Measurements from ENCODE around the gene MMP21.

Gene MMP21
- 0 to 0.20 (median 0.10) reads per million in 18 experiments for total RNA-seq

GRCh38 chr10:125775491-125776106, at the start of gene MMP21:
MMP21 (minus strand) TSS chr10:125775821; CDS start chr10:125775821, 0 bp downstream.
- no peak for DNase-seq

- DNase-seq: no peak
Observed at GRCh38 chr10:125824736-125825135, 49.1 kb upstream of the MMP21 start.

- DNase-seq: no peak
Observed at GRCh38 chr10:125823663-125824251, 48.1 kb upstream of the MMP21 start.

- DNase-seq: peak; percentile 88 to 94
Observed at GRCh38 chr10:125822878-125823662, 47.4 kb upstream of the MMP21 start, which contains the start of the genes BCCIP and UROS. BCCIP (plus strand) TSS chr10:125823546; CDS start chr10:125823558, 12 bp downstream. UROS (minus strand) TSS chr10:125823258; CDS start chr10:125816499, 6,759 bp downstream.

GRCh38 chr10:125820701-125821100, 45.1 kb upstream of the MMP21 start:
- DNase-seq: peak in 1 of 2 donors; percentile 15

GRCh38 chr10:125817337-125817946, 41.8 kb upstream of the MMP21 start:
- no peak for DNase-seq

- no peak for DNase-seq
Observed at GRCh38 chr10:125816548-125816947, 40.9 kb upstream of the MMP21 start.

- DNase-seq: no peak
Observed at GRCh38 chr10:125815764-125816163, 40.1 kb upstream of the MMP21 start.

- no peak for DNase-seq
Observed at GRCh38 chr10:125812128-125812750, 36.6 kb upstream of the MMP21 start.

- no peak for DNase-seq
Observed at GRCh38 chr10:125811251-125811650, 35.6 kb upstream of the MMP21 start.

- no peak for DNase-seq
Observed at GRCh38 chr10:125808047-125808446, 32.4 kb upstream of the MMP21 start.

GRCh38 chr10:125802739-125803138, 27.1 kb upstream of the MMP21 start:
- no peak for DNase-seq

- DNase-seq: no peak
Observed at GRCh38 chr10:125802131-125802530, 26.5 kb upstream of the MMP21 start.

GRCh38 chr10:125801574-125801973, 26.0 kb upstream of the MMP21 start:
- DNase-seq: no peak

GRCh38 chr10:125799451-125800182, 24.0 kb upstream of the MMP21 start:
- no peak for DNase-seq

GRCh38 chr10:125797994-125798662, 22.5 kb upstream of the MMP21 start:
- no peak for DNase-seq

GRCh38 chr10:125797424-125797823, 21.8 kb upstream of the MMP21 start:
- DNase-seq: no peak

GRCh38 chr10:125795637-125796190, 20.1 kb upstream of the MMP21 start:
- DNase-seq: no peak

- DNase-seq: no peak
Observed at GRCh38 chr10:125795128-125795527, 19.5 kb upstream of the MMP21 start.

- DNase-seq: no peak
Observed at GRCh38 chr10:125792342-125793300, 17.0 kb upstream of the MMP21 start.
